ENCODE measurements around the gene SLC7A14. TPM values are rescaled to one million over a fixed set of nuclear protein-coding genes. Genes with fewer than 3 reads are reported as not detected.

The SLC7A14 gene
- total RNA-seq, 1 experiment from 2014 or later, result not detected

GRCh38 chr3:170623524-170623923 is 37.6 kb upstream of the SLC7A14 start:
- DNase-seq (ENCODE audit: low read depth, low spot score), result no peak
- Histone ChIP-seq H3K36me3 (ENCODE audit: control insufficient read depth in 1 of 2, insufficient read depth in 2 of 2, low read length in 2 of 2) (no peaks in the 10 kb centered on the region), H2AFZ (ENCODE audit: low read depth, low read length, poor library complexity, severe bottlenecking) (no peak overlapping the region), H3K27me3 (ENCODE audit: insufficient read depth, low read length) (no peaks in the 10 kb centered on the region), H3K27ac (ENCODE audit: low read depth, low read length) (no peak overlapping the region), H3K4me3 (replicated peaks in 1 of 2; ENCODE audit: low read depth in 1 of 2, low read length in 2 of 2) (no peak overlapping the region), H3K4me2 (ENCODE audit: low read length) (no peak overlapping the region), H3K79me2 (ENCODE audit: insufficient read depth, low read length) (no peaks in the 10 kb centered on the region), H3K9me2 (ENCODE audit: insufficient read depth) (no peaks in the 10 kb centered on the region), H3K4me1 (ENCODE audit: control insufficient read depth in 1 of 2, insufficient read depth in 2 of 2, low read length in 2 of 2) (no peaks in the 10 kb centered on the region), H3K9me3 (ENCODE audit: control insufficient read depth in 1 of 2, insufficient read depth in 1 of 2, low read depth in 1 of 2, low read length in 2 of 2) (no peaks in the 10 kb centered on the region), H3K9ac (ENCODE audit: low read length) (no peak overlapping the region), H4K20me1 (ENCODE audit: insufficient read depth) (no peaks in the 10 kb centered on the region)
- TF ChIP-seq RAD21 (IDR thresholded peaks at IDR 0.05; ENCODE audit: low read depth) (no peak), EGR1 (IDR thresholded peaks at IDR 0.05; ENCODE audit: low read depth) (no peak), ZNF274 (IDR thresholded peaks at IDR 0.05; ENCODE audit: low read depth, low read length) (no peak), CBX3 (IDR thresholded peaks at IDR 0.05; ENCODE audit: low read depth) (no peak), JUND (IDR thresholded peaks at IDR 0.05) (no peak), FOSL1 (IDR thresholded peaks at IDR 0.05; ENCODE audit: low read depth) (no peak), SRF (IDR thresholded peaks at IDR 0.05; ENCODE audit: low read depth) (no peak), POLR2AphosphoS5 (IDR thresholded peaks at IDR 0.05; ENCODE audit: low read depth, low read length) (no peak), SP1 (IDR thresholded peaks at IDR 0.05; ENCODE audit: low read depth) (no peak), ZFX (IDR thresholded peaks at IDR 0.05) (no peak), EZH2 (IDR thresholded peaks at IDR 0.05) (no peak)
- TF ChIP-seq, protein P1, sequence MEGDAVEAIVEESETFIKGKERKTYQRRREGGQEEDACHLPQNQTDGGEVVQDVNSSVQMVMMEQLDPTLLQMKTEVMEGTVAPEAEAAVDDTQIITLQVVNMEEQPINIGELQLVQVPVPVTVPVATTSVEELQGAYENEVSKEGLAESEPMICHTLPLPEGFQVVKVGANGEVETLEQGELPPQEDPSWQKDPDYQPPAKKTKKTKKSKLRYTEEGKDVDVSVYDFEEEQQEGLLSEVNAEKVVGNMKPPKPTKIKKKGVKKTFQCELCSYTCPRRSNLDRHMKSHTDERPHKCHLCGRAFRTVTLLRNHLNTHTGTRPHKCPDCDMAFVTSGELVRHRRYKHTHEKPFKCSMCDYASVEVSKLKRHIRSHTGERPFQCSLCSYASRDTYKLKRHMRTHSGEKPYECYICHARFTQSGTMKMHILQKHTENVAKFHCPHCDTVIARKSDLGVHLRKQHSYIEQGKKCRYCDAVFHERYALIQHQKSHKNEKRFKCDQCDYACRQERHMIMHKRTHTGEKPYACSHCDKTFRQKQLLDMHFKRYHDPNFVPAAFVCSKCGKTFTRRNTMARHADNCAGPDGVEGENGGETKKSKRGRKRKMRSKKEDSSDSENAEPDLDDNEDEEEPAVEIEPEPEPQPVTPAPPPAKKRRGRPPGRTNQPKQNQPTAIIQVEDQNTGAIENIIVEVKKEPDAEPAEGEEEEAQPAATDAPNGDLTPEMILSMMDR (IDR thresholded peaks at IDR 0.05 in 2 of 3, conservative IDR thresholded peaks at IDR 0.05 in 1 of 3; ENCODE audit: borderline replicate concordance in 1 of 3, insufficient read depth in 1 of 3, low read depth in 2 of 3, low read length in 2 of 3), result no peak
- TF ChIP-seq, protein P2, sequence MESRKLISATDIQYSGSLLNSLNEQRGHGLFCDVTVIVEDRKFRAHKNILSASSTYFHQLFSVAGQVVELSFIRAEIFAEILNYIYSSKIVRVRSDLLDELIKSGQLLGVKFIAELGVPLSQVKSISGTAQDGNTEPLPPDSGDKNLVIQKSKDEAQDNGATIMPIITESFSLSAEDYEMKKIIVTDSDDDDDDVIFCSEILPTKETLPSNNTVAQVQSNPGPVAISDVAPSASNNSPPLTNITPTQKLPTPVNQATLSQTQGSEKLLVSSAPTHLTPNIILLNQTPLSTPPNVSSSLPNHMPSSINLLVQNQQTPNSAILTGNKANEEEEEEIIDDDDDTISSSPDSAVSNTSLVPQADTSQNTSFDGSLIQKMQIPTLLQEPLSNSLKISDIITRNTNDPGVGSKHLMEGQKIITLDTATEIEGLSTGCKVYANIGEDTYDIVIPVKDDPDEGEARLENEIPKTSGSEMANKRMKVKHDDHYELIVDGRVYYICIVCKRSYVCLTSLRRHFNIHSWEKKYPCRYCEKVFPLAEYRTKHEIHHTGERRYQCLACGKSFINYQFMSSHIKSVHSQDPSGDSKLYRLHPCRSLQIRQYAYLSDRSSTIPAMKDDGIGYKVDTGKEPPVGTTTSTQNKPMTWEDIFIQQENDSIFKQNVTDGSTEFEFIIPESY (IDR thresholded peaks at IDR 0.05; ENCODE audit: extremely low read depth, insufficient replicate concordance, low read length), result no peak
- TF ChIP-seq, protein P3, sequence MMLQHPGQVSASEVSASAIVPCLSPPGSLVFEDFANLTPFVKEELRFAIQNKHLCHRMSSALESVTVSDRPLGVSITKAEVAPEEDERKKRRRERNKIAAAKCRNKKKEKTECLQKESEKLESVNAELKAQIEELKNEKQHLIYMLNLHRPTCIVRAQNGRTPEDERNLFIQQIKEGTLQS (IDR thresholded peaks at IDR 0.05), result no peak
- TF ChIP-seq, protein P4, sequence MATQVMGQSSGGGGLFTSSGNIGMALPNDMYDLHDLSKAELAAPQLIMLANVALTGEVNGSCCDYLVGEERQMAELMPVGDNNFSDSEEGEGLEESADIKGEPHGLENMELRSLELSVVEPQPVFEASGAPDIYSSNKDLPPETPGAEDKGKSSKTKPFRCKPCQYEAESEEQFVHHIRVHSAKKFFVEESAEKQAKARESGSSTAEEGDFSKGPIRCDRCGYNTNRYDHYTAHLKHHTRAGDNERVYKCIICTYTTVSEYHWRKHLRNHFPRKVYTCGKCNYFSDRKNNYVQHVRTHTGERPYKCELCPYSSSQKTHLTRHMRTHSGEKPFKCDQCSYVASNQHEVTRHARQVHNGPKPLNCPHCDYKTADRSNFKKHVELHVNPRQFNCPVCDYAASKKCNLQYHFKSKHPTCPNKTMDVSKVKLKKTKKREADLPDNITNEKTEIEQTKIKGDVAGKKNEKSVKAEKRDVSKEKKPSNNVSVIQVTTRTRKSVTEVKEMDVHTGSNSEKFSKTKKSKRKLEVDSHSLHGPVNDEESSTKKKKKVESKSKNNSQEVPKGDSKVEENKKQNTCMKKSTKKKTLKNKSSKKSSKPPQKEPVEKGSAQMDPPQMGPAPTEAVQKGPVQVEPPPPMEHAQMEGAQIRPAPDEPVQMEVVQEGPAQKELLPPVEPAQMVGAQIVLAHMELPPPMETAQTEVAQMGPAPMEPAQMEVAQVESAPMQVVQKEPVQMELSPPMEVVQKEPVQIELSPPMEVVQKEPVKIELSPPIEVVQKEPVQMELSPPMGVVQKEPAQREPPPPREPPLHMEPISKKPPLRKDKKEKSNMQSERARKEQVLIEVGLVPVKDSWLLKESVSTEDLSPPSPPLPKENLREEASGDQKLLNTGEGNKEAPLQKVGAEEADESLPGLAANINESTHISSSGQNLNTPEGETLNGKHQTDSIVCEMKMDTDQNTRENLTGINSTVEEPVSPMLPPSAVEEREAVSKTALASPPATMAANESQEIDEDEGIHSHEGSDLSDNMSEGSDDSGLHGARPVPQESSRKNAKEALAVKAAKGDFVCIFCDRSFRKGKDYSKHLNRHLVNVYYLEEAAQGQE (IDR thresholded peaks at IDR 0.05; ENCODE audit: low read depth), result no peak
- ChIA-PET RAD21 (ENCODE audit: low non-redundant PET in 1 of 2, low total read pairs in 2 of 2, uncharacterized antibody in 2 of 2, unreplicated experiment in 2 of 2) (no interaction called here), CTCF (no interaction called here), POLR2A (no interaction called here)
- intact Hi-C loops (cut with micrococcal nuclease), result no loop called here
- BruUV-seq (replicated peaks), result no TSS peak
- ATAC-seq, result no peak
